Duodenal mucosa (tissue), 2 donors: ENCODE measurements around the gene COL23A1.

Experiments used
- H3K27ac ChIP-seq: one replicate; pipeline ENCODE4 v1.7.0; 2013; ENCODE audit warnings: low read depth, low read length
- H3K27me3 ChIP-seq, 2 donors: one replicate each; pipeline ENCODE4 v1.7.0; 2013; ENCODE audit warnings: low read length in 2 of 2, control low read depth in 1 of 2; ENCODE audit not compliant: insufficient read depth in 2 of 2, control insufficient read depth in 1 of 2
- H3K36me3 ChIP-seq, 2 donors: one replicate each; pipeline ENCODE4 v1.7.0; 2013; ENCODE audit warnings: low read length in 2 of 2, control low read depth in 1 of 2; ENCODE audit not compliant: insufficient read depth in 2 of 2, control insufficient read depth in 1 of 2
- H3K4me1 ChIP-seq, 2 donors: one replicate each; pipeline ENCODE4 v1.7.0; 2013; ENCODE audit warnings: low read length in 2 of 2, control low read depth in 1 of 2; ENCODE audit not compliant: insufficient read depth in 2 of 2, control insufficient read depth in 1 of 2
- H3K4me3 ChIP-seq, 2 donors: one replicate each; pipeline ENCODE4 v1.7.0; 2013; ENCODE audit warnings: low read length in 2 of 2, low read depth in 1 of 2
- H3K9ac ChIP-seq, 2 donors: one replicate each; pipeline ENCODE4 v1.7.0; 2013; ENCODE audit warnings: low read length in 2 of 2, low read depth in 1 of 2
- H3K9me3 ChIP-seq, 2 donors: one replicate each; pipeline ENCODE4 v1.7.0; 2013; ENCODE audit warnings: low read length in 2 of 2, control low read depth in 1 of 2; ENCODE audit not compliant: control insufficient read depth in 1 of 2

COL23A1 gene

DNA sequence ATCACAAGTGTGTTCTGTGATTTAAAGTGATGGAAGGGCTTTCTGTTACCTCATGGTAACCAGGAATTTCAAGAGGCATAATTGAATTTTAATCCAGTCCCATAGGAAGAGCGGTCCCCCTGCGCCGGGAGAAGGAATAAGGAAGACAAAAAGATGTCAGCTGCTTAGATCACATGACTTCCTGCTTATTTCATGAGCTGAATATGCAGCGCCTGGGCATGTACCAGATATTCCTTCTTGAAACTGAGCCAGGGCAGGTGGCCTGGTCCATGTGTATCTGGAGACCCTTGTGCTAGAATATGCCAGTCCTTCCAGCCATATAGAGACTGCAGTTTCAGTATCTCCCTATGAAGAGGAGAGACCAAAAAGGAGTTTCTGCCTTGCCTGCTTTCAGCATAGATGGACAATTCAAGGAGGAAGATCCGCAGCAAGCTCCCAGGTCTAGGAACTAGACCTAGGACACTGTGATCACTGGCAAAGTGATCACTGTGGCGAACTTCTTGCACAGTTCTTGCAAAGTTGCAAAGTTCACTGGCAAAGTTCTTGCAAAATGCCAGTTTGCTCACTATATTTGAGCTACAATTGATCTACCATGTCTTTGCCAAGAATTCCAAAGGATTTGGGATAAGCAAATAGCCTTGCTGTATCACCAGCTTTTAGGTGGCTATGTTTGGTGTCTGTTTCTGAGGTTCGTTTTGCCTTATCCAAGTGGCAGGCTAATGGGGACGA lies 254.7 kb downstream of the COL23A1 start:
- Histone ChIP-seq H3K27me3 (peaks cover 0 to 4% of the 10 kb centered on the region in 2 donors), H3K4me3 (no peak overlapping the region), H3K4me1 (peaks cover 18 to 22% of the 10 kb centered on the region in 2 donors), H3K9ac (no peak overlapping the region), H3K9me3 (no peaks in the 10 kb centered on the region), H3K27ac (no peak overlapping the region), H3K36me3 (no peaks in the 10 kb centered on the region)

DNA sequence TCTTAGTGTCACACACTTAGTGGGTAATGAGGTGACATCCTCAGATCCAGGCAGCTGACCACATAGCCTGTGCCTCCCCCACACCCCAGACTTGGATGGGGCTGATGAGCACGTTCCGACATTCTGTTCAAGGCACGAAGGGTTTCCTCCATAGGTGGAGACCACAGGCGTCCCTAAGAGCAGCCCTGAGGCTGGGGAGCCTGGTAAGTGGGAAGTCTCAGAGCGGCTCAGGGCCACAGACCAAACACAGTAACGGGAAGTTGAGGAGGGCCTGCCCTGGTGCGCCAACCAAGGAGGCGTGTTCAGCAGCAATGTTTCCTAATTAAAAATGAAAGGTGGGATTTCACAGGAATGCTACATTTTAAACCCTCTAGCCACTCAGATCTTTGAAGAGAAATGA lies 255.3 kb downstream of the COL23A1 start:
- H3K27me3 ChIP-seq, result peaks cover 0 to 4% of the 10 kb centered on the region in 2 donors
- no peak overlapping the region for H3K27ac ChIP-seq
- no peaks in the 10 kb centered on the region for H3K9me3 ChIP-seq
- peaks cover 18 to 22% of the 10 kb centered on the region in 2 donors for H3K4me1 ChIP-seq
- no peak overlapping the region for H3K4me3 ChIP-seq
- no peaks in the 10 kb centered on the region for H3K36me3 ChIP-seq
- no peak overlapping the region for H3K9ac ChIP-seq

DNA sequence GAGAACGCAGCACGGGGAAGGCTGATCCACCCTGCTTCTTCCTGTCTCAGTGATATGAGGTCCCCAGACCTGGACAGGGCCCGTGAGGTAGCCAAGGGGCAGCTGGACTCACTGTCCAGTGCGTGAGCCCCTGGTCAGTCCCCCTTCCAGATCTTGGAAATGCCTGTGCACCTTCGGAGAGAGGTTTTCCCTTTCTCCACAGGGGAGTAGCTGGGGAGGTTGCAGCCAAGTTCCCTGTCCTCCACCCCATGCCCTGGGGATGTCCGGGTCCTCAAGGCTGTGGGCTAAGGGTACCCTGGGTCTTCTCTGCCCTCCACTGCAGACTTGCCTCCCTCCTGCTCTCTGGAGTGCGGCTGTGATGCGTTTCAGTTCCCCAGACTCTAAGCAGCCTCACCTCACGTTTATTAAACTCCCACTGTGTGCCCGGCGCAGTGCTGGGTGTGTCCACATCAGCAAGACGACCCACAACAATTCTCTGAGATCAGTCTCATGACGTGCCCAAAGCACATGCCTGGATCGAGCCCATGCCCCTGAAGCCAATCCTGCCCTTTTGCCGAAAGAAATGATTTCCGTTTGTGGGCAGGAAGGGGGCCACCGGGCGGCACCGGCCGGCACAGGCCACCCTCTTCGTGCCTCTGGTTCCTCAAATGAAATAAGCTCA lies 256.2 kb downstream of the COL23A1 start:
- H3K4me1 ChIP-seq, result peaks cover 18 to 22% of the 10 kb centered on the region in 2 donors
- H3K27ac ChIP-seq, result no peak overlapping the region
- peaks cover 0 to 4% of the 10 kb centered on the region in 2 donors for H3K27me3 ChIP-seq

DNA sequence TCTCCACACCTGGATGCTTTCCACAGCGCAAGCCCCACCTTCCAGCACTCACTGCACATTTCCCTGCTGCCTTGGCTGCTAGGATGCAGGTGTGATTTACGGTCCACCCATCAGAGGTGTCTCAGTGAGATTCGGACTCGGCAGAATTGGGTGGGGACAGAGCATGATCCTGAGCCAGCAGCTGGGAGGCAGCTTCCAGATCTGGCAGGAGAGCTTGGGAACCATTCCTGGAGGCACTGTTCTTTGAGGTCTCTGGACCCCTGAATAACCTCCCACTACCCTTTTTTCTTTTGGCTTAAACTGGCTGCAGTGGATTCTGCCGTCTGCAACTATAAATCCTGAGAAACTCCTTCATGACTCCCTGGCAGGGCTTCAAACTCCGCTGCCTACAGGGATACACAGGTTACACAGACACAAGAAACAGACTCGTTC lies 258.0 kb downstream of the COL23A1 start:
- H3K36me3 ChIP-seq, result no peaks in the 10 kb centered on the region
- no peaks in the 10 kb centered on the region for H3K9me3 ChIP-seq
- H3K27me3 ChIP-seq, result peaks cover 0 to 4% of the 10 kb centered on the region in 2 donors
- H3K4me3 ChIP-seq, result no peak overlapping the region
- no peak overlapping the region for H3K9ac ChIP-seq
- peaks cover 18 to 22% of the 10 kb centered on the region in 2 donors for H3K4me1 ChIP-seq
- H3K27ac ChIP-seq, result no peak overlapping the region

More for the DNA sequence above, 256.2 kb downstream of the COL23A1 start:
- no peak overlapping the region for H3K9ac ChIP-seq
- no peak overlapping the region for H3K4me3 ChIP-seq
- H3K36me3 ChIP-seq, result no peaks in the 10 kb centered on the region
- no peaks in the 10 kb centered on the region for H3K9me3 ChIP-seq

DNA sequence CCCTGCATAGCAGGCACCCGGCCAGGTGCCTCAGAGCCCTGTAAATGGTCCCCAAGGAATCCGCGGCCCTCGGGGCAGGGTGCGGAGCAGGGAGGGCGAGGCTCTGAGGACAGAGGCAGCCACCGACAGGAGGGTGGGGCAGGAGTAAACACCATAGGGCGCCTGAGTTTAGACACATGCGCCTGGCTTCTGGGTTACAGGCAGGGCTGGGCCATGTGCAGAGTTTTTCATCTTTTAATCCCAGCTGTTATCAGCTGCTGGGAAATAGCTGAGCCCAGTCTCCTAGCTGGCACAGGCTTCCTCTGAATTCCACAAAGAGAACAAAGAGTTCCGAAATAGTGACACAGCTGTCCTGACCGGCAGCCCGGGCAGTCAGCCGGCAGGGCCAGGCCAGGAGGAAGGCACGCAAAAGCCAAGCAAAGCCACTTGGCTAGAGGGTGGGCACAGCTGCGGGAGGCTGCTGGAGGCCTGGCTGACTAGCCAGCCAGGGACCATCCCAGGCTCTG lies 258.6 kb downstream of the COL23A1 start:
- no peak overlapping the region for H3K9ac ChIP-seq
- H3K4me1 ChIP-seq, result peaks cover 21 to 22% of the 10 kb centered on the region in 2 donors
- no peaks in the 10 kb centered on the region for H3K36me3 ChIP-seq

DNA sequence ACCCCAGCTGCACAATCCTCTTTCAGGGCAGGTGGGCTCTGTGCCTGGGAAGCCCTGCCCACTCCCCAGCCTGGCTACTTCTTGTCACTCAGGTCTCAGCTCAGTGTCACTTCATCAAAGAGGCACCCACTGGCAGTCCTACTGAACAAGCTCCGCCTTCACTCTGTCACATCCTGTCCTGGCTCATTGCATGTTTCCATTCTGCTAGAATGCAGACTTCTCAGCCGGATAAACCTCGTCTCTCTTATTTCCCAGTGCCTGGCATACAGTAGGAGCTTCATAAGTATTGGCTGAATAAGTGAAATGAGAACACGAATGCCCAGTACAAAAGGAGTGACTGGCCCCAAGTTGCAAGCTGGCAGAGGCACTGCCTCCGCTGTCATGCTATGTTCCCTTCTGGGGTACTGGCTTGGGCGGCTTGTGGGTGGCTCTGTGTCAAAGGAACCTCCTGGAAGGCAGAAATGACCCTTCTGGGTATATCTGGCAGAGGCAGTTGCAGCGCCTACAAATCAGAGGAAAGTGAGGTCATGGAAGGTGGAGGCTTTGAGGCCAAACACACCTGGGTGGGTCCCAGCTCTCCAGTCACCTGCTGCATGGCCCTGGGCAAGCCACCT lies 259.3 kb downstream of the COL23A1 start:
- Histone ChIP-seq H3K36me3 (no peaks in the 10 kb centered on the region), H3K27ac (no peak overlapping the region), H3K4me1 (peaks cover 21 to 22% of the 10 kb centered on the region in 2 donors), H3K4me3 (no peak overlapping the region), H3K9ac (no peak overlapping the region), H3K9me3 (no peaks in the 10 kb centered on the region), H3K27me3 (peaks cover 0 to 4% of the 10 kb centered on the region in 2 donors)

More for the DNA sequence above, 258.6 kb downstream of the COL23A1 start:
- H3K27ac ChIP-seq, result no peak overlapping the region
- H3K4me3 ChIP-seq, result no peak overlapping the region
- H3K27me3 ChIP-seq, result peaks cover 0 to 4% of the 10 kb centered on the region in 2 donors
- H3K9me3 ChIP-seq, result no peaks in the 10 kb centered on the region

DNA sequence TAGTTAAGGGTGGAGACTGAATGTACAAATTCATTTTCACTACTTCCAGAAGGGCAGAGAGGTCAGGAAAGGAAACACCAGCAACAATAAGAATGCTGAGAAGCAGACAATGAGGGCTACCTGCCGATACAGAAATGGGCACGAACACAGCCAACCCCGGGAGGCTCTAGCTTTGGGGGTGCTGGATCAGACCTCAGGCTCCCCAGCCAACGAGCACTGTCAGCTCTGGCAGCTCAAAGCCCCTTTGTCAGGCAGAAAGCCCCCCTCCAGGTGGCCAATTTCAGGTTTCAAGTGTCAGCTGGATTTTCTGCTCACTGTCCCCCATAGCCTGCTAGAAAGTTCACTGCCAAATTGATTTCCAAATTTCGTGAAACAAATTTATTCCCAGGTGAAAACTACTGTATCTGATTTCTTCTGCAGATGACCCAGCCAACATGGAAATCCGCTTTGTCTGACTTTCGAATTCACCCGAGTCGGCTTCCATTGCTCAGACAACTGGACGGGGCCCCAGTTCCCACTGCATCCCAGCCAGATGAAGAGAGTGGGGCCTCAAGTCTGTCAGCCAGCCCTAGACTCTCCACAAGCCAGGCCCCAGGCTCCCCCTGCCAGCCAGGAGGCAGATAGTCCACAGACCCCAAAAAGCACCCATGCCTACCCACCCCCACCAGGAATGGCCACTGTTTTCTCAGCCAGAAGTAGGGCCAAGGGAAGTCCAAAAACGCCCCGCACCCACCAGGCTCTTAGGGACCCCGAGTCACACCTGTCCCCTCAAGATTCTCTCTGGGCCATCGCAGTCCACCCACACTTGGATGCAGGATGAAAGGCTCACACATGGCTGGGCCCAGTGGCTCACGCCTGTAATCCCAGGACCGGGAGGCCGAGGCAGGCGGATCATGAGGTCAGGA lies 261.1 kb downstream of the COL23A1 start:
- Histone ChIP-seq H3K4me1 (peaks cover 21 to 22% of the 10 kb centered on the region in 2 donors), H3K9me3 (no peaks in the 10 kb centered on the region), H3K27ac (no peak overlapping the region)

DNA sequence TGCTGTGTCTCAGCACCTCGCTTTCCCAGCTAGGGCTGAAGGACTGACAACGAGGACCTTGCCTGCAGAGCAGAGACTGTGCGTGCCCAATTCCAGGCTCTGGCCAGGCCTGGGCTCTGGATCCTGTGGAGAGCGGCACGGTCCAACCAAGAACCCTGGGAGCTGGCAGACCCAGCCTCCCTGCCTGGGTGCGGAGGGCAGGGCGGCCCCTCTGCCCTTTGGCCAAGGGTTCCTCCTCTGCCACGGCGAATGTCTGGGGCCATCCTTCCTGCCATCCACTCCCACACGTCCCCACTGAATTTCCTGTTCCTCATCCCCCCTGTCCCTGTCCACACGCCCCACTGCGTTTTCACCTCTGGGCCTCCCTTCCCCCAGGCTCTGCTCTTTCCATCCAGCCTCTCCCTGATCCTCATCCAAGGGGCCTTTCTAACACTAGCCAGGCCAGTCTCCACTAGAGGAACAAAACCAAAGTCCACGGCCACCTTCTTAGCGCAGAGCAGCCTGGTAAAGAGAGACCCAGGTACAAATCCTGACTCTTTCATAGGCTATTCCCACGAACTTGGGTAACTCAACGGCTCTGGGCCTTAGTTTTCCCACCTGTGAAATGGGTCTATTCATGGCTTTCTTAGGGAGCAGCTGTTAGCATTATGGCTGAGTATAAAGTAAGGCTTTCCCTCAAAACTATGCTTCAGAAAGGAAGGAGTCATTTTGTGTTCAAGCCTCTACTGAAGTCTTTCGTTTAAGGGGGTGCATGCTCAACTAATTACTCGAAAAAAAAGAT lies 262.1 kb downstream of the COL23A1 start:
- Histone ChIP-seq H3K27ac (no peak overlapping the region), H3K27me3 (no peaks in the 10 kb centered on the region), H3K36me3 (no peaks in the 10 kb centered on the region), H3K4me3 (no peak overlapping the region), H3K4me1 (peaks cover 21 to 22% of the 10 kb centered on the region in 2 donors), H3K9ac (no peak overlapping the region), H3K9me3 (no peaks in the 10 kb centered on the region)

More for the DNA sequence above, 261.1 kb downstream of the COL23A1 start:
- Histone ChIP-seq H3K36me3 (no peaks in the 10 kb centered on the region), H3K4me3 (no peak overlapping the region), H3K9ac (no peak overlapping the region), H3K27me3 (no peaks in the 10 kb centered on the region)

DNA sequence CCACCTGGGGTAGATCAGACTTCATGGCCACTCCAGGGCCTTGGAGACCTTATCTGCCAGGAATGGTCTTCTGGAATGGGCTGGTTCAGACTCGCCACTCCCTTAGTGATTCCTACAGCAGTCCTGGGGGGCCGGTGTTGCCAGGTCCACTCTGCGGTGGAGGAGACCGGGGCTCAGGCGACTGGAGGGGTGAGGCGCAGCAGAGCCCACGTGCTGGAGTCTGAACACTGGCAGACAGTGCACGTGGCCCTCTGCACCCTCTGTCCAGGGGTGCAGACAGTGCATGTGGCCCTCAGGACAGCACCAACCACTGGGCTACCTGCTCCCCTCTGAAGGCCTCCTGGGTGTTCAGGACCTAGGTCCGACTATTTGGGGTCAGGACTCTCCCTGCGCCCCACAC lies 262.7 kb downstream of the COL23A1 start:
- no peak overlapping the region for H3K27ac ChIP-seq
- no peaks in the 10 kb centered on the region for H3K9me3 ChIP-seq

More for the DNA sequence above, 262.7 kb downstream of the COL23A1 start:
- Histone ChIP-seq H3K9ac (no peak overlapping the region), H3K4me3 (no peak overlapping the region), H3K4me1 (peaks cover 20 to 21% of the 10 kb centered on the region in 2 donors), H3K27me3 (no peaks in the 10 kb centered on the region), H3K36me3 (no peaks in the 10 kb centered on the region)
